Measurements from ENCODE around the gene TSLP. TPM values are rescaled to one million over a fixed set of nuclear protein-coding genes. Genes with fewer than 3 reads are reported as not detected.

Gene TSLP
- total RNA-seq, 4 donors from 2014 or later = 0.76 to 1.7 (median 1.2) TPM; not detected in 1

- DNase-seq = no peak
- intact Hi-C loops (cut with DNase I; ENCODE audit: low total_unique reads) = no loop called here
- H3K36me3 ChIP-seq = peaks cover 0 to 5% of the 10 kb centered on the region in 2 donors
Observed at GRCh38 chr5:111119856-111120255, 48.3 kb downstream of the TSLP start.

DNA sequence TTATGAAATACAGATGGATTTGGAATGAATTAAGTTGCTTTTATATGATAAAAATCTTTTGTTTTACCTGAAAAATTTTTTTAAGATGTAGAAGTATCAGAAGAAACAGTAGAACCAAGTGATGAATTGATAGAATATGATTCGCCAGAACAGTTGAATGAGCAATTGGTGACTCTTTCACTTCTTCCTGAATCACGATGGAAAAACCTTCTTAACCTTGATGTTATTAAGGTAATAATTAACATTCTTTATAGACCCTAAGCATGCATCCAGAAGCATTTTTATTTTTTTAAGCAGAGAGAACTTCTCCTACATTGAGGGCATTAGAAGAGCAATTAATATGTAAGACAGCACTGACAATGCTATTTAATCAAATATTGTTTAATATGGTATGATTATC lies 49.4 kb downstream of the TSLP start:
- H3K27me3 ChIP-seq = no peaks in the 10 kb centered on the region
- DNase-seq = no peak
- intact Hi-C loops (cut with DNase I; ENCODE audit: low total_unique reads) = no loop called here
- H3K27ac ChIP-seq = no peak overlapping the region
- no peaks in the 10 kb centered on the region for H3K4me1 ChIP-seq
- no peaks in the 10 kb centered on the region for H3K9me3 ChIP-seq
- TF ChIP-seq CTCF (IDR thresholded peaks at IDR 0.05) = no peak
- no peak for TF ChIP-seq POLR2A (IDR thresholded peaks at IDR 0.05)
- H3K4me3 ChIP-seq = no peak overlapping the region
- peaks cover 0 to 5% of the 10 kb centered on the region in 2 donors for H3K36me3 ChIP-seq

More at GRCh38 chr5:111119856-111120255, 48.3 kb downstream of the TSLP start:
- Histone ChIP-seq H3K4me3 (no peak overlapping the region), H3K4me1 (no peaks in the 10 kb centered on the region), H3K27me3 (no peaks in the 10 kb centered on the region), H3K9me3 (no peaks in the 10 kb centered on the region), H3K27ac (no peak overlapping the region)
- TF ChIP-seq POLR2A (IDR thresholded peaks at IDR 0.05) = no peak
- no peak for TF ChIP-seq CTCF (IDR thresholded peaks at IDR 0.05)

GRCh38 chr5:111121926-111122325 lies 50.4 kb downstream of the TSLP start:
- H3K27ac ChIP-seq = no peak overlapping the region
- intact Hi-C loops (cut with DNase I; ENCODE audit: low total_unique reads) = no loop called here

GRCh38 chr5:111122398-111122797 lies 50.9 kb downstream of the TSLP start:
- intact Hi-C loops (cut with DNase I; ENCODE audit: low total_unique reads) = no loop called here
- no peaks in the 10 kb centered on the region for H3K4me1 ChIP-seq
- H3K4me3 ChIP-seq = no peak overlapping the region
- H3K27me3 ChIP-seq = no peaks in the 10 kb centered on the region
- no peak for DNase-seq
- H3K27ac ChIP-seq = no peak overlapping the region
- TF ChIP-seq POLR2A (IDR thresholded peaks at IDR 0.05) = no peak
- no peak for TF ChIP-seq CTCF (IDR thresholded peaks at IDR 0.05)
- peaks cover 0 to 5% of the 10 kb centered on the region in 2 donors for H3K36me3 ChIP-seq
- no peaks in the 10 kb centered on the region for H3K9me3 ChIP-seq

More at GRCh38 chr5:111121926-111122325, 50.4 kb downstream of the TSLP start:
- H3K4me3 ChIP-seq = no peak overlapping the region
- no peaks in the 10 kb centered on the region for H3K27me3 ChIP-seq
- no peaks in the 10 kb centered on the region for H3K9me3 ChIP-seq
- H3K36me3 ChIP-seq = peaks cover 0 to 5% of the 10 kb centered on the region in 2 donors
- no peaks in the 10 kb centered on the region for H3K4me1 ChIP-seq
- DNase-seq = no peak
- TF ChIP-seq CTCF (IDR thresholded peaks at IDR 0.05) = no peak
- no peak for TF ChIP-seq POLR2A (IDR thresholded peaks at IDR 0.05)

DNA sequence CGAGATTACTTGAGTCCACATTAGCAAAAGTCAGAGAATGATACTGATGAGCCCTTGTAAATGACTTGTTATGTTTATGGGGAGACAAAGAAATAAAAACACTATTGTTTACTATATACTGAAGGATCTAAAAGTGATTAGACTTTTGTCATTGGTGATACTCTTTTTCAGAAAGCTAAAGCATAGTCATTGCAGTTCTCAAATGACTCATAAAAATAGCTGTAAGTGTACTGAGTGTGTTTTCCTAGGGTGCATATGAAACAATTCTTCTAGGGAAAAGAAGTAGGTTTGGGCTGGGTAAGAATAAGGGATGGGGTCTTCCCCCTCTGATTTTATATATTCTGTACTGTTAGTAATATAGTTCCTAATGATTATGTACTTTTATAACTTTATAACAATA lies 53.3 kb downstream of the TSLP start:
- no peak overlapping the region for H3K27ac ChIP-seq
- no peaks in the 10 kb centered on the region for H3K9me3 ChIP-seq
- H3K36me3 ChIP-seq = peaks cover 0 to 5% of the 10 kb centered on the region in 2 donors
- intact Hi-C loops (cut with DNase I; ENCODE audit: low total_unique reads) = no loop called here
- H3K27me3 ChIP-seq = no peaks in the 10 kb centered on the region
- no peaks in the 10 kb centered on the region for H3K4me1 ChIP-seq
- no peak overlapping the region for H3K4me3 ChIP-seq
- TF ChIP-seq CTCF (IDR thresholded peaks at IDR 0.05) (no peak), POLR2A (IDR thresholded peaks at IDR 0.05) (no peak)
- DNase-seq = no peak
